GM10266 (cell line): Measurements from ENCODE around the gene CORO7.

ENCODE experiments used
- DNase-seq: peaks from one replicate; pipeline ENCODE4 v3.0.0; 2012; ENCODE audit errors: extremely low spot score
- TF ChIP-seq, protein P1 (sequence below): IDR thresholded peaks from 2 replicates; pipeline ENCODE4 v1.5.1; 2012; ENCODE audit warnings: mild to moderate bottlenecking, low read depth; ENCODE audit not compliant: control insufficient read depth, insufficient read depth; ENCODE audit errors: missing control alignments

Gene CORO7

DNA sequence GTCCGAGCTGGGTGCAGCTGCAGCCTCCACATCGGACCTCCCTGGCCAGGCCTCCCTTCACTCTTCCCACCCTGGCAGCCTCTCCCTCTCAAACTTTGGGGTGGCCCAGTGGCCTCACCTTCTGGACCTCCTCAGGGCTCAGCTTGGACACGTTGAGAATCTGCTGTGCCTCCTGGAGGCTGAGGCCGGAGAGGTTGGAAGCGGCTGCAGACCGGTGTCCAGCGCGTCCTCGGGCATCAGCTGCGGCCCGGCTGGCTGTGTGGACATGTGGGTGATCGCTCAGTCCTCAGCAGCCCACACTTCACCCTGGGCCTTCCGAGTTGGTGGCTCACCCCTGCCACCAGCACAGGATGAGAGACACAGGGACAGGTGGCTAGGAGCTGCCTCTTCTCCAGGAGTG, 75.1 kb downstream of the CORO7 start:
- TF ChIP-seq, protein P1, sequence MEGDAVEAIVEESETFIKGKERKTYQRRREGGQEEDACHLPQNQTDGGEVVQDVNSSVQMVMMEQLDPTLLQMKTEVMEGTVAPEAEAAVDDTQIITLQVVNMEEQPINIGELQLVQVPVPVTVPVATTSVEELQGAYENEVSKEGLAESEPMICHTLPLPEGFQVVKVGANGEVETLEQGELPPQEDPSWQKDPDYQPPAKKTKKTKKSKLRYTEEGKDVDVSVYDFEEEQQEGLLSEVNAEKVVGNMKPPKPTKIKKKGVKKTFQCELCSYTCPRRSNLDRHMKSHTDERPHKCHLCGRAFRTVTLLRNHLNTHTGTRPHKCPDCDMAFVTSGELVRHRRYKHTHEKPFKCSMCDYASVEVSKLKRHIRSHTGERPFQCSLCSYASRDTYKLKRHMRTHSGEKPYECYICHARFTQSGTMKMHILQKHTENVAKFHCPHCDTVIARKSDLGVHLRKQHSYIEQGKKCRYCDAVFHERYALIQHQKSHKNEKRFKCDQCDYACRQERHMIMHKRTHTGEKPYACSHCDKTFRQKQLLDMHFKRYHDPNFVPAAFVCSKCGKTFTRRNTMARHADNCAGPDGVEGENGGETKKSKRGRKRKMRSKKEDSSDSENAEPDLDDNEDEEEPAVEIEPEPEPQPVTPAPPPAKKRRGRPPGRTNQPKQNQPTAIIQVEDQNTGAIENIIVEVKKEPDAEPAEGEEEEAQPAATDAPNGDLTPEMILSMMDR = no peak
- DNase-seq = no peak

DNA sequence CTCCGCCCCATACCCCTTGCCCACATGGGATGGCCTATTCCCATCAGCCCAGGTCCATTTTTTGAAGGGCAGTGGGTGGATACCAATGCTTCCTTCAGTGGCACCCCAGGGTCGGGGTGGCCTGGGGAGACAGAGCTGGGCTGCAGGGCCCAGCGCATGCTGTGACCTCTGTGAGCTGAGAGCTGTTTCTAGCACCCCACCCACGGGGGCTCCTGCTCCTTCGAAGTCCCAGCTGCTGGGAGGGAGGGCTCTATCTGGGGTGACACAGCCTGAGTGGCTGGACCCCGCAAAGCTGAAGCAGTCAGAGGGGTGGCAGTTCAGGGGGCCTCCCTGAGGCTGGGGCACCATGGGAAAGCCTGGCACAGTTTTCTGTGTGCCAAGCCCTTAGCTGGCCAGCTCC, 76.0 kb downstream of the CORO7 start:
- no peak for DNase-seq
- TF ChIP-seq, protein P1 = no peak

DNA sequence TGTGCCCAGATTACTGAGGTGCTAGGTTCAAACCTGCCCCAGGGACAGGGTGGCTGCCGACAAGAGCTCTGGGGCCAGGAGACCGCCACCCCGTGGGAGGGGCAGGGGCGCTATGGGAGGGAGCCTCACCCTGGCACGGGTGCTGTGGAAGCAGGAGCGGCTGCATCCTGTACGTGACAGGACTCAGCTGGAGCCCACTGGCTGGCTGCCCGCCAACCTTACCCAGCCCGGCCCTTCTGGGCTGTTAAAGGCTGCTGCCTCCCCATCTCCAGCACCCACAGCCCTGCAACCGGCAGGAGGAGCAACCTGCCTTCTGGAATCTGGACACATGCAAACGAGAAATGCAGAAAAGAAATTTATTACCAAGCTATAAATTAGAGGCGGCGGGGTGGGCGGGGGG, 76.5 kb downstream of the CORO7 start:
- TF ChIP-seq, protein P1 = no peak
- DNase-seq = no peak

DNA sequence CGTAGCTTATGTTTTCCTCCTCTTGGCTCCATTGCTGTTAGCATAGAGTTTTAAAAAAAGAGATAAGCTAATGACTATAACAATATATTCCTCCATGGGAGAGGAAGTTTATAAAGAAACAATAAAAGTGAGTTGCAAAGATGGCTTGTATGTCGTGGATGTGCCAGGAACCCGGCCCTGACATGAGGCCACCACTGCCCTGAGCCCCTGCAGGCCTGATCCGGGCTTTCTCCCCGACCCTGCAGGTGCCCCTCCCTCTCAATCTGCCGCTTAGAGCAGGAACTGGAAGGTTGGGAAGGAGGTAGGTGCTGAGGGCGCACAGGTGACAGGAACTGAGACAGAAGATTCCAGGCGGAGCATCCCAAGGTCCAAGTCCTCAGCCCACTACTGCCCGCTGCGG, 76.9 kb downstream of the CORO7 start:
- no peak for DNase-seq
- TF ChIP-seq, protein P1 = no peak

DNA sequence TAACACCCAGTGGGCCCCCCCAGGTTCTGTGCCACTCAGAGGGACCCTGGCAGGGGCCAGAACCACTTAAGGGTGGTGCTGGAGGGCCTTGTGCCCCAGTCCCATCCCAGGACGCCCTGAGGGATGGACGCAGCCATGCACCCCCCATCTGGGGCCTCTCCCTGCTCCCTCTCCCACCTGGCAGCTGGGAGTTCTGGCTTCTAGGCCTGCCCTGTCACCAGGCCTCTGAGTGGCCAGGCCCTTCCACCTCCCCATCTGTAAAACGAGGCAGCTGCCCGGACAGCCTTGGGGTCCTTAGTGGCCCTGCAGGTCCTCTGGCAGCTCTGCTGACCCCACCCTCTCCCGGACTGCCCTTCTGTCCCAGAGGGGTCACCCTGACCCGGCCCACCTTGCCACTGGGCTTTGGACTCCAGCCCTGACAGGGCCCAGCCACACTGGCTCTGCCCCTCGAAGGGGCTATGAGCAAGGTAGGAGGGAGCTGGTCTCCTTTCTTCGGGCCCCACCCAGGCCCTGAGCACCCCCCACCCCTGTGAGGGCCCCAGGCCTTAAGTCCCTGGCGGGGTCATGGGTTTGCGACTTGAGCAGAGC, 77.6 kb downstream of the CORO7 start:
- DNase-seq = no peak
- TF ChIP-seq, protein P1 = no peak

DNA sequence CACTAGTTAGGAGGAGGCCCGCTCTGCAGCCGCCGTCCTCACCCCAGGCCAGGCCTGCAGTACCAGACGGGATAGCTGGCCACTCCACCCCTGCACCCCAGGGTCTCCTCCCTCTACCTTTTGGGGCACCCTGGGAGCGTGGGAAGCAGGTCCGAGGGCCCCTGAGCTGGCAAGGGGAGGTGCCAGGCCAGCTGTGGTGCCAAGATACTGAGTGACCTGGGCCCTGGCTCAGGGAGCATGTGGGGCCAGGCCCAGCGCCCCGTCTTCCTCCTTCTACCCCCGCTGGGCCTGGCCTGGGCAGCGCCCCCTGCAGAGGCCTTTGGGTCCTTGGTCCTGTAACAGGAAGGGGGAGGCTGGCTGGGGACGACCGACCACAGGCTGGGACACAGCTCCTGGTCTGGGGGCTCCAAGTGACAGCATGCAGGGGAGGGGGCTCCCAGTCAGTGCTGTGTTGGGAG, 78.2 kb downstream of the CORO7 start:
- DNase-seq = no peak
- TF ChIP-seq, protein P1 = no peak

DNA sequence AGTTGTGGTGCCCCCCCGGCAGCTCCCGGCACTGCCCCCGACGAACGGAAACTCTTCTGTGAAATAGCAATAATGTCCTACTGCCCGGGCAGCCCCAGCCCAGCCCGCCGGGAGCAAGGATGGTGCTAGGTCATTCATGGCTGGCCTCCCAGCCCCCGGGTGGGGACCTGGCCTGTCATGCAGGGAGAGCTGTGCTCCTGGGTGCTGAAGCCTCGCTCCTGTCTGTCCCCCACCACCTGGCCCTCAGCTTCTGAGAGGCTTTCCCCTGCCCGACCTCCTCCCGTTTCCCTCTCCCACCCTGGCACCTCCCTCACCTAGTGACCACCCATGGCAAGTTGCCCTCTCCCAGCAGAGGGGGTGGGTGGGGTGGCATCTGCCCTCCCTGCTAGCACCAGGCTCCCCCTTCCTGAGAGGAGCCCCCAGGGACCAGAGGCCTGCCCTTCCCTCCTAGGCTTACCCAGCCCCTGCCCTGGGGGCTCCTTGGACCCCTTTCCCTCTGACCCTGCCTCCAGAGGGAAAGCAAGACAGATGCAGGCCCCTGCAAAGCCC, 78.8 kb downstream of the CORO7 start:
- no peak for DNase-seq
- TF ChIP-seq, protein P1 = no peak
